A204.1 (cell line): Measurements from ENCODE around the gene AGO3.

Experiments
- FAIRE-seq: peaks from 2 replicates; lab custom pipeline; 2012; peaks lifted over from hg19 to GRCh38; lab: Jason Lieb, UNC

Gene AGO3

DNA sequence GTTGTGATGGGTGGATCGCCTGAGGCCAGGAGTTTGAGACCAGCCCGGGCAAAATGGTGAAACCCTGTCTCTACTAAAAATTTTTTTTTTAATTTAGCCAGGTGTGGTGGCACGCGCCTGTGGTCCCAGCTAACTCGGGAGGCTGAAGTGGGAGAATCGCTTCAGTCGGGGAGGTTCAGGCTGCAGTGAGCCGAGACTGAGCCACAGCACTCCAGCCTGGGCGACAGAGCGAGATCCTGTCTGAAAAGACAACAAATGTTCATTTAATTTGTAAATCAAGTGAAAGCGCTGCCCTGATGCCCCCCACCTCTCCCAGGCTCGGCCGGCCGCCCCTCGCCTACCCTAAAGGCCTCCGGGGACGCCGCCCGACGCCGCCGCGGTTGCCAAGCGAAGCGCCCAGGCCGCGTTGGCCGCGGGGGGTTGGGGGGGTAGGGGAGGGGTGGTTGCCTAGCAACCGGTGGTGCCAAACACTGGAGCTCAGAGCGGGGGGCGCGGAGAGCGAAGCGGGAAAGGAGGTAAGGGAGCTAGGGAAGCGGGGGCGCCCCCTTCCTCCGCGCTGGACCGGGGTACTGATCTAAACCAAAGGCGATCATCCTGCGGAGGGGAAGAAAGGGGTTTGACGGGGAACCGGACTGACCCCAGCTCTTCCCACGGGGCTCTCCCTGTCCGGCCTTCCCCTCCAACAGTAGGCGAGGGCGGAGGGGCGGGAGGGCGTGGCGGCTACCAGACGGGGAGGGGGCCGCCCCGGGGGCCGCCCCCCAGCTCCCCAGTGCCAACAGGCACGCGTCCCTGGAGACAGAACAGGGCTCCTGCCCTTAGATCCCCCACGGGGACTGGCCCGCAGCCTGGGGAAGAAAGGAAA lies 153.0 kb downstream of the AGO3 start, which contains the start of gene TEKT2:
TEKT2 (plus strand) TSS at position 460 of the 862 bp plus-strand sequence. CDS start 828 bp downstream, outside the sequence.
- FAIRE-seq: no peak

DNA sequence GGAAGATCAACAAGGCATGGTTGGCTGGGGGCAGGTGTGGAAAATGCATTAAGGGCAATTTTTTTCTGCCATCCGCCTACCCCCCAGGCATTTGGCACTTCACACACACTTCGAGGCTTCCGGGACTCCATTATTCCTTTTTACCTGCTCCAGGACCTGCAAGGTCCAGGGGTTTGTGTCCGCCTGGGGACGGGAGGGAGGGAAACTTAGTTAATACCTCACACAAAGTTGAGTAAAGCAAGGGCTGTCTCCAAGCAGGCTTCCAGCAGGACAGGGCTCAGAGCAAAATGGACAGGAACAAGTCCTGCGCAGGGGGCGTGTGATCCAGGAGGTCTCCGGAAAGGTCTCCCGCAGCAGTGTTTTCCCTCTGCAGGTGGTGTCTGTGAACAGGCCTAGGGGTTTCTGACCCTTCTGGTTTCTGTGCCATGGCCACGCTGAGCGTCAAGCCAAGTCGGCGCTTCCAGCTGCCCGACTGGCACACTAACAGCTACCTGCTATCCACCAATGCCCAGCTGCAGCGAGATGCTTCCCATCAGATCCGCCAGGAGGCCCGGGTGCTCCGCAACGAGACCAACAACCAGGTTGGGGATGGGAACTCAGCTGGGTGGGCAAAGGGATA lies 153.7 kb downstream of the AGO3 start:
- no peak for FAIRE-seq

DNA sequence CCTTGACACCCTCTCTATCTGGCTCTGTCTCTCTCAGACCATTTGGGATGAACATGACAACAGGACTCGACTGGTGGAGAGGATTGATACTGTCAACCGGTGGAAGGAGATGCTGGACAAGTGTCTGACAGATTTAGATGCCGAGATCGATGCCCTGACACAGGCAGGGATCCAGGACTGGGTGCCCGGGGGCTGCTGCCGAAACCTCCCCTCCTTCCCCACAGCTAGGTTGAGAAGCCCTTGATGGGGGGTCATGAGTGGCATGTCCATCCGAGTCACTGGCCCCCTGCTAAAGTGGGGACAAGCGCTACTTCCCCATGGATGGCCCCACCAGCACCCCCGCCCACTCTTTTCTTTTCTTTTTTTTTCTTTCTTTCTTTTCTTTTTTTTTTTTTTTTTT lies 154.2 kb downstream of the AGO3 start:
- FAIRE-seq: no peak

DNA sequence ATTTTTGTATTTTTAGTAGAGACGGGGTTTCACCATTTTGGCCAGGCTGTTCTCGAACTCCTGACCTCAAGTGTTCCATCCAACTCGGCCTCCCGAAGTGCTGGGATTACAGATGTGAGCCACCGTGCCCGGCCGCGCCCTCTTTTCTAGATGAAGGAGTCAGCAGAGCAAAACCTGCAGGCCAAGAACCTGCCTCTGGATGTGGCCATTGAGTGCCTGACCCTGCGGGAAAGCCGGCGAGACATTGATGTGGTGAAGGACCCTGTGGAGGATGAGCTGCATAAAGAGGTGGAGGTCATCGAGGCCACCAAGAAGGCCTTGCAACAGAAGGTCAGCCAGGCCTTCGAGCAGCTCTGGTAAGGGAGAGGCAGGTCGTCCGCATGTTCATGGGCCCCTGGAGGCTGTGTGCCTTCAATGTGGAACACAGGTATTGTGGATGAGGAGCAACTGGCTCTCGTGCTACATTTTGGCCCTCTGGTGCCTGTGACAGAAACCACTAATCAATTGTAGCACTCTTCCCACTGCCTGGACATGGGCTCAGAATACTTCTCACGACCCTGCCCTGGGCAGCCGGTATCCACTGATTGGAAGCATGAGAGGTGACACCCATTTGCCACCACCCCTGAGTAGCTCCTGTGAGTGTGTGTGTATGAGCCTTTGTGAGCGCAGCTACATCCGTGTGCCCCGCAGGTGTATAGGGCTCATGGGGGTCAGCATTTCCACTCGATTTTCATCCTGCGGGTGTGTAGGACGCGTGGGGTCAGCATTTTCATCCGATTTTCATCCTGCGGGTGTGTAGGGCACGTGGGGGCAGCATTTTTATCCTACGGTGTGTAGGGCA lies 155.0 kb downstream of the AGO3 start:
- no peak for FAIRE-seq

DNA sequence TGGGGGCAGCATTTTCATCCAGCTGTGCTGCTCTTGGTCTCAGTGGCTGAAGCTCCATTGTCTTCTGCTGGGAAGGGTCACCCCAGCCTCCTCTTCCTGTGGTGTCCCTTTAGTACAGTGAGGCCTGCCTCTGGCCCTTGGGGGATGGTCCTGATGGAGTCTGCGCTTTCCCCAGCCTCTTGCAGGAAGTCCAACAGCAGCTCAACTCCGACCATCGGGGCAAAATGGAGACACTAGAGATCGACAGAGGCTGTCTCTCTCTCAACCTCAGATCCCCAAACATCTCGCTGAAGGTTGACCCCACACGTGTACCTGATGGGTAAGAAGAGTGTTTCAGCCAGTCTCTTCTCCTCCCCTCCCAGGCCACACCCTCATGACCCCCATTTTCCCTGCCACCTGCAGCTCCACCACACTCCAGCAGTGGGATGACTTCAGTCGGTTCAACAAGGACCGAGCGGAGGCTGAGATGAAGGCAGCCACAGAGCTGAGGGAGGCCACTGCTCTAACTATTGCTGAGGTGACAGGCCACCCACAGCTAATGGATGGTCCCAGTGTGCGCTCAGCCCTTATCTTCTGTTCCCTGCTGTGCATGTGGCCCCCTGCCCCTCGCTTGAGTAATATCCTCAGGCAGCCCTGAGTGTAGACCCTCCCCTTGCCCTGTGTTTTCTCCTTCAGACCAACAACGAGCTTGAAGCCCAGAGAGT lies 155.8 kb downstream of the AGO3 start:
- FAIRE-seq: no peak

DNA sequence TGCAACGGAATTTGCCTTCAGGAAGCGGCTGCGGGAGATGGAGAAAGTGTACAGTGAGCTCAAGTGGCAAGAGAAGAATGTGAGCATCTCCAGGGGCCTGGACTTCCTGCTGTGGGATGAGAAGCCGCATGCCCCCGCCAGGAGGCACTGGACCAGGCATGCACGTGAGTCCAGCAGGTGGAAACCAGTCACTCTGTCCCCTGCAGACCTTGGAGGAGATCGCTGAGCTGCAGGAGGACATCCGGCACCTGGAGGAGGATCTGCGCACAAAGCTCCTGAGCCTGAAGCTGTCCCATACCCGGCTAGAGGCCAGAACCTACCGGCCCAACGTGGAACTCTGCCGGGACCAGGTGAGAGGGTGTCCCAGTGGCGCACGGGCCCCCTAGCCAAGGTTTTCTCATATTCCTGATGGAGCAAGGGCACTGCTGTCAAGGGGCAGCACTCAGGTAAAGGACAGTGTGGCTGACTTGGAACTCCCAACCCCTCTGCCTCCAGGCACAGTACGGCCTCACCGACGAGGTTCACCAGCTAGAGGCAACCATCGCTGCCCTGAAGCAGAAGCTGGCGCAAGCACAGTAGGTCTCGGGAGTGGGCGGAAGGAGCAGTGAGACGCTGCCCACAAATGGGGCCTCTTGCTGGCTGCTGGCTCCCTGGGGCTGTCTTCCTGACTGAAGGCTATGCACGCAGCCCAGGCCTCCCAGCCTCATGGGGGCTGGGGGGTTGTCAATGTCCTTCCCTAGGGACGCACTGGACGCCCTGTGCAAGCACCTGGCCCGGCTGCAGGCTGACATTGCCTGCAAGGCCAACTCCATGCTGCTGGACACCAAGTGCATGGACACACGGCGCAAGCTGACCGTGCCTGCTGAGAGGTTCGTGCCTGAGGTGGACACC lies 156.6 kb downstream of the AGO3 start:
- no peak for FAIRE-seq

DNA sequence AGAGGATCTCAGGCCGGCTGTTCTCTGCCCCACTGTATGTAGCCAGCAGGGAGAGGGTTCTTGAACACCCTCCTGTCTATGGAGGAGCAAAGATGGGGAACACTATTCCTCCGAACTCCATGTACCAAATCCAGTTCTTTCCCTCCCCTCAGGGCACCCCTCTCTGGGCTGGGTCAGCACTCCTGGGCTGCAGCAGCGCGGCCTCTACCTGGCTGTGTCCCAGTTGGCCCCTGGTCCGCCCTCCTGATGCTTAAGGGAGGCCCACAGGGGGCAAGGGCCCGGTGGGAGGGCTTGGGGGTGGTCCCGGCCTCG lies 157.3 kb downstream of the AGO3 start:
- no peak for FAIRE-seq

DNA sequence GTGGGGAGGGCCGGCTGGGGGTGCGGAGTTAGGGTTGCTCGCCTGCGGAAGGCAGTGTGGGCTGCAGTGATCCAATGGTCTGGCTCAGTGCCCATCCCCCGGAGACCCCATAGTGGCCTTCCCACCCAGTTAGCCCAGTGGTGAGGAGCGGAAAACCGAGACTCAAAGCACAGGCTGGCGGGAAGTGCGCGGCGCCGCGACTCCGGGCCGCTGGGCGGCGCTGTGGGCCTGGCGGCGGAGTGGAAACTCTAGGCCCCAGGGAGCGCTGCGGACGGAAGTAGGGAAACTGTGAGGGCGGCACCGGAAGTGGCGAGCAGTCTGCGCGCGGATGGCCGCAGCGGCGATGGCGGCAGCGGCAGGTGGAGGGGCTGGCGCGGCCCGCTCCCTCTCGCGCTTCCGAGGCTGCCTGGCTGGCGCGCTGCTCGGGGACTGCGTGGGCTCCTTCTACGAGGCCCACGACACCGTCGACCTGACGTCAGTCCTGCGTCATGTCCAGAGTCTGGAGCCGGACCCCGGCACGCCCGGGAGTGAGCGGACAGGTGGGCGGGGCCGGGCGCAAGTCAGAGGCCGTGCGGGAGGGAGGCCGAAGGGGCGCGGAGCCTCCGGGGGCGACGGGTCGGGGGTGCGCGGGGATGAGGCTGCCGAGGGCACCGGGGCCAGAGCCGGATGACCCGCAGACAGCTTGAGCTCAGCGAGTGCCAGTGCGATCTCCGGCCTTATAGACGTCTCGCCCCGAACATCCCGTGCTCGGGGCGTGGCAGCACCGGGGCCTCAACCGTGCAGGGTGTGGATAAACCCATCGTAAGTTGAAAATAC lies 157.9 kb downstream of the AGO3 start, which contains the start of gene ADPRS:
ADPRS (plus strand) TSS at position 316 of the 816 bp plus-strand sequence; CDS start at position 329, 13 bp downstream.
- no peak for FAIRE-seq

DNA sequence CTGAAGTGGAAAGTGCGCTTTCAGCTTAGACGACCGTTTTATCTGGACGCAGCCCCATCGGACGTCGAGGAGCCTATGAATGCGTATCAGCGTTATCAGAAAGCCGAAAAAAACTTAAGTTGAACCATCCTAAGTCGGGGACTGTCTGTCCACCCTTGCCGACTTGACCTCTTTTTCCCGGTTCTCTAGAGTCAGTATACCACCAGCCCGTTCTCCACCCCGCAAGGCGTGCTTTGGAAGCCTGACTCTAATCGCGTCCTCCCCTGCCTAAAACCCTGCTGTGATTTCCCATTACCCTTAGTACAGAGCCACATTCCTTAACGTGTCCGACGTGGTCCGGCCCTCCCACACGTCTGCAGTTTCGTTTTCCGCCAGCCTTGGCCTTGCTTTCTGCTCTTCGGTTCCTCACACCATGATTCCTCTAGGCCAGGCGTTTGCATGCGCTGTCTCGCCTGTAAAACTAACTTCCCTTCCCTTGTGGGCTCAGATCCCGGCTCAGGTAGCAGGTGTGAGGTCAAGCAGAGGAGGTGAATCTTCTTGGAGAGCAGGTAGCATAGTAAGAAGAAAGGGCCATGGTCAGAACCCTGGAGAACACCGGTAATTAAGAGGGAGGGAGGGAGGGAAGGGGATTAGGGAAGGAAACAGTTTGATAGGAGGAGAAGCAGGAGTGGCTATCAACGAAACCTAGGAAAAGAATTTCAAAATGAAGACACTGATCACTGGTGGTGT lies 158.7 kb downstream of the AGO3 start:
- no peak for FAIRE-seq

DNA sequence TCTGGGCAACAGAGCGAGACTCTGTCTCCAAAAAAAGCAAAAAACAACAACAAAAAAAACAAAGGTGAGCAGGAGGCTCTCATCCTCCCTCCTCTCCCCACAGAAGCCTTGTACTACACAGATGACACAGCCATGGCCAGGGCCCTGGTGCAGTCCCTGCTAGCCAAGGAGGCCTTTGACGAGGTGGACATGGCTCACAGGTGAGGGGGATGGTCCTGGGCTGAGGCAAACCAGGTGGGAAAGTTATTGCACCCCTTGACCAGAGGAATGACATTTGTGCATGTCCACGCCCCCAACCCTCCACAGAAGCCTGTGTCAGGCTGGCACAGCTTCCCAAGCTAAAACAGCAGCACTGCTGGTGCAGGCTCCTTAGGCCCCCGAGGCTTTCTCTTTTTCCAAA lies 160.2 kb downstream of the AGO3 start:
- no peak for FAIRE-seq

DNA sequence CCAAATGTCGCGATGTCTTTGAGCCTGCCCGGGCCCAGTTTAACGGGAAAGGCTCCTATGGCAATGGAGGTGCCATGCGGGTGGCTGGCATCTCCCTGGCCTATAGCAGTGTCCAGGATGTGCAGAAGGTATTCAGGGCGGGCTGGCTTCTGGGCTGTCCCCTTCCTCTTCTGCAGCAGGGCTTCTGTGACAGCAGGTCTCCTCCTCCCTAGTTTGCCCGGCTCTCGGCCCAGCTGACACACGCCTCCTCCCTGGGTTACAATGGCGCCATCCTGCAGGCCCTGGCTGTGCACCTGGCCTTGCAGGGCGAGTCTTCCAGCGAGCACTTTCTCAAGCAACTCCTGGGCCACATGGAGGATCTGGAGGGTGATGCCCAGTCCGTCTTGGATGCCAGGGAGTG lies 160.8 kb downstream of the AGO3 start:
- FAIRE-seq: no peak

DNA sequence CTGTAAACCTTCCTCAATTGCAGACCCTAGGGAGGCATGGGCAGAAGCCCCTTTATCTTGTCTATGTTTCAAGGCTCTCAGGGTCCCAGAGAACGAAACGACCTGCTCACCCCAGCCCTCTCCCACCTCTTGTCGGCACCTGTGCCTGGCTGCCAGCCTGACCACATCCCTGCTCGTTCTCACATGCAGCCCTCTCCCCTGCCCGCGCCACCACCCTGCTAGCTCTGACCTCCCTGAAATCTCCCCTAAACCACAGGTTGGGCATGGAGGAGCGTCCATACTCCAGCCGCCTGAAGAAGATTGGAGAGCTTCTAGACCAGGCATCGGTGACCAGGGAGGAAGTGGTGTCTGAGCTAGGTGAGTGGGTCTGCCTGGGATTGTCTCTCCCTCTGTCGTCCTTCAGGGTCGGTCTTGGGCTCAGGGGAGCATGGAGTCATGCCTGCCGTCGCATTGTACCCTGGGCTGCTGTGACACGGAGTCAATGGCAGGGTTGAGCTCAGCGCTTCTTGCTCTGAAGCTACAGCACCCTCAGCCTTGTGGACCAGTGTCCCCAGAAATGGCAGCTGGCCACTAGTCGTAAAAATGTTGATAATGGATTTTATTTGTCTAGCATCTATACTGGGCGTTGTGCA lies 161.4 kb downstream of the AGO3 start:
- no peak for FAIRE-seq

DNA sequence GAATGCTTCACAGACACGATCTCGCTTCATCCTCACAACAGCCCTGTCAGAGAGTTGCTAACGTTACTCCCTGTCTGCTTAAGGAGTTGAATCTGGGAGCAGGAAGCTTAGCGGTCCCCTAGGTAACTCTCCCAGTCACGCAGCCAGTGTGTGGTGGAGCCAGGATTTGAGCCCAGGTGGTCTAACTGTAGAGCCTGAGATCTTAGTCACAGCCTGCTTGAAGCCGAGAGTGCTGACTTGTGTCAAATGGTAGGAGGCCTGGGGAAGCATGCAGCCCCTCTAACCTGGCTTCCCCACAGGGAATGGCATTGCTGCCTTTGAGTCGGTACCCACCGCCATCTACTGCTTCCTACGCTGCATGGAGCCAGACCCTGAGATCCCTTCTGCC lies 161.9 kb downstream of the AGO3 start:
- FAIRE-seq: no peak

DNA sequence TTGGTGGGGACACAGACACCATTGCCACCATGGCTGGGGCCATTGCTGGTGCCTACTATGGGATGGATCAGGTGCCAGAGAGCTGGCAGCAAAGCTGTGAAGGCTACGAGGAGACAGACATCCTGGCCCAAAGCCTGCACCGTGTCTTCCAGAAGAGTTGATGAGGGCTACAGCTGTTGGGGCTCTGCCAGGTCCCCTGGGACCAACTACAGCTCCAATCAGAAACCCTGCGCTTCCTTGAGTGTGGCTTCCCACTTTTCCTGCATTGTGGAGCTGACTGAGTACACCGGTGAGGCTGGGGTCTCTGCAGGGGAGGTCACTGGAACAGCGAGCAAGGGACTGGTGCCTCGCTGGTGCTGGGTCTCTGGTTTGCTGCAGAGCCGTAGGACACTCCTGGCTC lies 162.3 kb downstream of the AGO3 start:
- FAIRE-seq: no peak

DNA sequence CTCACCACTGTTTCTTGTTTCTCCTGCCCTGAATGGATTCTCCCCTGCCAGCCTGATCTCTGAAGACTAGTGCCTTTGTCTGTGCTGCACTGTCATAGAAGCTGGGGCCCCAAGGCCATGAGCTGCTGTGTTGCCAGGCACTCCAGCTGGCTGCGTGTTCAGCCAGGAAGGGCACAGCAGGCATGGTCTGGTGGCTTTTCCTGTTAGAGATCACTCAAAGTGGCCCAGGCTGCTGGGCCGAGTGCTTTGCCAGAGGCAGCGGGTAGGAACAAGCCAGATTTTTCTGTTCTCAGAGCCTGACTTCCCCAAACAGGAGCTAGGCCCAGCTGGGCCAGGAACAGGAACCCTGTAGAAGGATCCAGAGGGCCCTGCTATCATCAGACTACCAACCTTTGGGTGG lies 163.0 kb downstream of the AGO3 start:
- FAIRE-seq: no peak

DNA sequence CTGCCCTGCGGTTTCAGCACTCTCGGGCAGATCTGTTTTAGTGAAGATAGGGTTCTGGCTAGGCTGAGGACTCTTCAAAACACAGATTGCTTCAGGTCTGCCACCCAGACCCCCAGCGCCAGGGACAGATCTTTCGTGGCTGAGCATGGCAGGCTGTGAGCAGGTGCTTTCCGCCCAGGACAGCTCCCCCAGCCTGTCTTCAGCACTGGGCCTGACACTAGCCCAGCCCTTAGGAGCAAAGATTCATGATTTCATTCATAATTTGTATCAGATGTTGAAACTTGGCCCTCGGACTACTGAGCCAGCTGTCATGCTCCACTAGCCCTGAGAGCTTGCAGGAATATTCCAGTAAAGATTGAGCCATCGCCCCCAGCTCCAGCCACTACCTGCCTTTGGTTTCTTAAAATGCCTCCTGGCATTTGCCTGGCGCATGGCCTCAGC lies 163.7 kb downstream of the AGO3 start:
- no peak for FAIRE-seq

DNA sequence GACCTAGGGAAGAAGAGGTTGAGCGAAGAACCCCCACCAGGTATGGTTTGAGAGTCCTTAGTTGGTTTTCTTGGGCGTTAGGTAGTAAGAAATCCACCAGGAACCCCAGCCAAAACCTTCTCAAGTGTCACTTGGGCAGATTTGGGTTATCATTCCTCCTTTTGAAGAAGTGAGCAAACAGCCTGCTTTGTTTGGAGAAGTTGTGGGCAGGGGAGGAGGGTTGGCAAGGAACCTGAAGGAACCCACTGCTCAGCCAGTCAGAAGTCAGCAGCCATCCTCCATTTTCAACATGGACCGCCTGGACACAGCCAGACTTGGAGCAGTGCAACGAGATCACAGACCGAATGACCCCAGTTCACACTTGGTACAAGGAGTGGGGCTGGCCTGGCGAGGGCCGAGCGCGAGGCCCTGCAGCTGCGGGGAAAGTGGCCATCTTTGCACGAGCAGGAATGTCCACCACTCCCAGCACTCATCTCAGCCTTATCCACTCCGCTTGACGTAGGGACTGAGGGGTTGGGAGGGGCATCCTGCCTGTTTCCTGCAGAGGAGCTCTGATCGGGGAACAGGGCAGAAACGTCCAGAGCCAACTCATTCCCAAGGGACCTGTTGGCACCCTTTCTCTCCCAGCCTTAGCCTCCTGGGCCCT lies 165.0 kb downstream of the AGO3 start:
- no peak for FAIRE-seq
